Caco-2 (cell line): Measurements from ENCODE around the gene ADRA2A. TPM values are rescaled to one million over a fixed set of nuclear protein-coding genes. Genes with fewer than 3 reads are reported as not detected.

Experiments
- BruUV-seq: library from RNA; stranded (reverse); fragments of 400-500 nt; replicated peaks from 2 replicates; lab custom pipeline; 2021; lab: Mats Ljungman, UMichigan
- CTCF ChIA-PET: fragments of 300-600 bp; sonication (Branson Sonifier 250); formaldehyde crosslinking; loops from one replicate; lab custom pipeline; 2022; ENCODE audit warnings: antibody characterized with exemption; lab: Charles Lee
- POLR2A ChIA-PET: fragments of 300-600 bp; sonication (Branson Sonifier 250); formaldehyde crosslinking; loops from one replicate; lab custom pipeline; 2022; ENCODE audit warnings: antibody characterized with exemption; lab: Charles Lee
- DNase-seq, 2 experiments: peaks; one replicate each; pipeline versions ENCODE4 v3.0.0 to v3.0.0-alpha.2; 2020 to 2022
- H3K27me3 ChIP-seq: replicated peaks from 2 replicates; pipeline ENCODE4 v1.6.0; 2011; ENCODE audit warnings: low read length; ENCODE audit not compliant: control insufficient read depth, insufficient read depth
- H3K36me3 ChIP-seq: 2 replicates; pipeline ENCODE4 v1.5.1; 2011; ENCODE audit warnings: low read length; ENCODE audit not compliant: control insufficient read depth, insufficient read depth
- H3K4me1 ChIP-seq: fragments of 250-450 bp; sonication (Bioruptor Pico); 2 replicates; pipeline ENCODE4 v1.5.1; 2020; ENCODE audit warnings: mild to moderate bottlenecking
- H3K4me3 ChIP-seq: 2 replicates; pipeline ENCODE4 v1.5.1; 2011; ENCODE audit warnings: low read depth, mild to moderate bottlenecking, control low read depth, low read length
- H3K9me3 ChIP-seq: fragments of 250-450 bp; sonication (Bioruptor Pico); 2 replicates; pipeline ENCODE4 v1.5.1; 2020; ENCODE audit warnings: mild to moderate bottlenecking, moderate library complexity
- H3K27ac Mint-ChIP-seq: one replicate; pipeline ENCODE4 v1.8.0; 2022; ENCODE audit warnings: mixed read lengths; ENCODE audit not compliant: unreplicated experiment
- H3K27me3 Mint-ChIP-seq: one replicate; pipeline ENCODE4 v1.8.0; 2022; ENCODE audit warnings: mixed read lengths; ENCODE audit not compliant: insufficient read depth, unreplicated experiment
- H3K36me3 Mint-ChIP-seq: one replicate; pipeline ENCODE4 v1.8.0; 2022; ENCODE audit warnings: mild to moderate bottlenecking, mixed read lengths; ENCODE audit not compliant: insufficient read depth, unreplicated experiment
- H3K4me1 Mint-ChIP-seq: one replicate; pipeline ENCODE4 v1.8.0; 2022; ENCODE audit warnings: low read depth, mixed read lengths; ENCODE audit not compliant: unreplicated experiment
- H3K4me3 Mint-ChIP-seq: one replicate; pipeline ENCODE4 v1.8.0; 2022; ENCODE audit warnings: mild to moderate bottlenecking, moderate library complexity, mixed read lengths; ENCODE audit not compliant: unreplicated experiment
- H3K9me3 Mint-ChIP-seq: one replicate; pipeline ENCODE4 v1.8.0; 2022; ENCODE audit warnings: mixed read lengths; ENCODE audit not compliant: unreplicated experiment
- CTCF ChIP-seq, 2 experiments: fragments of 200-600 bp in 1 of 2; IDR thresholded peaks; 1 replicate in 1 of 2; 2 replicates in 1 of 2; pipeline versions ENCODE4 v1.5.1 to v1.8.0; 2011 to 2022; ENCODE audit warnings: antibody characterized with exemption in 1 of 2, control low read depth in 1 of 2, inconsistent platforms in 1 of 2, low read depth in 1 of 2, low read length in 1 of 2, mild to moderate bottlenecking in 1 of 2, moderate library complexity in 1 of 2; ENCODE audit not compliant: insufficient read depth in 1 of 2, severe bottlenecking in 1 of 2, unreplicated experiment in 1 of 2
- intact Hi-C: fragments of 100-400 bp; cut with micrococcal nuclease; formaldehyde crosslinking; loops from one replicate; pipeline ENCODE4 v1.10.0; 2022; ENCODE audit not compliant: unreplicated experiment
- total RNA-seq: library from RNA; stranded (reverse); gene quantifications from 2 replicates; pipeline ENCODE4 v1.2.3, GENCODE V29; 2022

Gene ADRA2A
- total RNA-seq, 1 experiment from 2014 or later, result 0.70 TPM

DNA sequence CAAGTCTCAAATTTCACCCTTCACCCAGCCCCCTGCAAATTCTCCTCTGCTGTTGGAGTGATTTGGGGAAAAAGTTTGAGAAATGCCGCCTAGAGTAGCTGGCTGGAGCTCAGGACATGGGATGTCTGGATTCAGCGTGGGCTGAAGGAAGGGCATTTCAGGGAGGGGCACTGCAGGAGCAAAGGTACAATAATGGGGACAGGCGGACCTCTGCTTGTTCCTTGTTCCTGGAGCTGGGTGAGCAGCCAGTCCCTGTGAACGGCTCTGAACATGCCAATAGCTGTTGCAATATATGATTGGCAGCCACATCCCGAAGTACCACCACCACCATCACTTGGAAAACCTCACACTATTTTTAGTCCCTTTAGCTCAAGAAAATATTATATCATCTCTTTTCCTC, 23.4 kb downstream of the ADRA2A start:
- Mint-ChIP-seq H3K27me3 (peaks cover 24% of the 10 kb centered on the region), H3K27ac (no peak overlapping the region), H3K4me3 (no peak overlapping the region), H3K9me3 (no peaks in the 10 kb centered on the region), H3K36me3 (no peaks in the 10 kb centered on the region), H3K4me1 (no peaks in the 10 kb centered on the region)
- intact Hi-C loops, result no loop called here
- ChIA-PET CTCF (no interaction called here), POLR2A (no interaction called here)
- no peak for DNase-seq
- H3K9me3 ChIP-seq, result no peaks in the 10 kb centered on the region
- H3K4me3 ChIP-seq, result no peak overlapping the region
- H3K27me3 ChIP-seq, result no peaks in the 10 kb centered on the region; the same call in 1 of the 2 replicates
- H3K36me3 ChIP-seq, result no peaks in the 10 kb centered on the region
- no peaks in the 10 kb centered on the region for H3K4me1 ChIP-seq
- no peak for TF ChIP-seq CTCF (IDR thresholded peaks at IDR 0.05; ENCODE audit: insufficient read depth in 1 of 2, low read depth in 1 of 2, low read length in 1 of 2, severe bottlenecking in 1 of 2, unreplicated experiment in 1 of 2)
- BruUV-seq, result no TSS peak

DNA sequence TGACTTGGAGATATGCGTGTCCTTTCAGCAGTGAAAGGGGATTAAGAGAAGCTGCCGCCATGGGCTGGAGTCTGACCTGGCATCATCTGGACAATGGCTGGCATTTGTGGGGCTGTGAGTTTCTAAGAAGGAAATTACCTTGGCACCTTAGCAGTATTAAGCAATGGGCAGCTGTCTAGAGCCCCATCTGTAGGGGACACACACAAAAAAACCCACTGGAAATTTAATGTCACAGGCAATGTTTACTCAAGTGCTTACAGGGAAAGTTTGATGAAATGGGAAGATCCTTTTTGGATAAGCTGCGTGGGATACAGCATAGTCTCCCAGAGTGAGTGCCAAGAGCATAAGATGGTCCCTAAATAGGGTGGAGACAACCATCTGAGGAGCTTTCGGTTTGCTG, 25.0 kb downstream of the ADRA2A start:
- H3K27me3 Mint-ChIP-seq, result peaks cover 33% of the 10 kb centered on the region
- BruUV-seq, result no TSS peak

DNA sequence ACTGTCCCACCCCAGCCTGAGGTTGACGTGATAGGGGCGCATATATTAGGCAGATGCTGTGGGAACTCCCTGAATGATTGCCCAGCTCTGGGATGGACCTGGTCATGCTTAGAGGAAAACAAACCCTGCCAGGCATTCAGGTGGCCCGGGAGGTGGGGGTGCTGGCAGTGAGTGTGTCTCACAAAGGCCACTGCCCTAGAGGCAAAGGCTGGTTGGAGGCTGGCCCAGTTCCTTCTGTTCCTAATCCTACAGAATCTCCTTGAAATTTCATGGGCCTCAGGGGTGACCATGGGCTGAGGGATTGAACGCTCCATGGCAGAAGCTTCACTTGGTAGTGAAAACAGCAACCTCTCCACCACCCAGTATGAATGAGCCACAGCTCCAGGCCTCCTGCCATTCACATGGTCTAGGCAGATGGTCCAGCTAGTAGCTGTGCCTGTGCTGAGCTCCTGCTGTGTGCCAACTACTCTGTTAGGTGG, 25.6 kb downstream of the ADRA2A start:
- Histone ChIP-seq H3K27me3 (no peaks in the 10 kb centered on the region; the same call in 1 of the 2 replicates), H3K4me3 (no peak overlapping the region), H3K36me3 (no peaks in the 10 kb centered on the region), H3K9me3 (no peaks in the 10 kb centered on the region), H3K4me1 (no peaks in the 10 kb centered on the region)
- BruUV-seq, result no TSS peak
- CTCF ChIA-PET, result no interaction called here
- no peak for TF ChIP-seq CTCF (IDR thresholded peaks at IDR 0.05; ENCODE audit: insufficient read depth in 1 of 2, low read depth in 1 of 2, low read length in 1 of 2, severe bottlenecking in 1 of 2, unreplicated experiment in 1 of 2)
- Mint-ChIP-seq H3K27ac (no peak overlapping the region), H3K27me3 (peaks cover 31% of the 10 kb centered on the region), H3K36me3 (no peaks in the 10 kb centered on the region), H3K4me3 (no peak overlapping the region), H3K4me1 (no peaks in the 10 kb centered on the region), H3K9me3 (no peaks in the 10 kb centered on the region)
- no peak for DNase-seq
- intact Hi-C loops, result no loop called here
- POLR2A ChIA-PET, result no interaction called here

More for the DNA sequence above, 25.0 kb downstream of the ADRA2A start:
- H3K4me1 ChIP-seq, result no peaks in the 10 kb centered on the region
- no peak for TF ChIP-seq CTCF (IDR thresholded peaks at IDR 0.05; ENCODE audit: insufficient read depth in 1 of 2, low read depth in 1 of 2, low read length in 1 of 2, severe bottlenecking in 1 of 2, unreplicated experiment in 1 of 2)
- H3K27ac Mint-ChIP-seq, result no peak overlapping the region
- H3K36me3 Mint-ChIP-seq, result no peaks in the 10 kb centered on the region
- CTCF ChIA-PET, result no interaction called here
- no peaks in the 10 kb centered on the region for H3K9me3 Mint-ChIP-seq
- H3K4me3 ChIP-seq, result no peak overlapping the region
- H3K9me3 ChIP-seq, result no peaks in the 10 kb centered on the region
- intact Hi-C loops, result no loop called here
- H3K36me3 ChIP-seq, result no peaks in the 10 kb centered on the region
- POLR2A ChIA-PET, result no interaction called here
- DNase-seq, result no peak
- H3K4me1 Mint-ChIP-seq, result no peaks in the 10 kb centered on the region
- no peaks in the 10 kb centered on the region; the same call in 1 of the 2 replicates for H3K27me3 ChIP-seq
- H3K4me3 Mint-ChIP-seq, result no peak overlapping the region
